Bronchial epithelial cell (primary cell): ENCODE results near the gene TSR3. TPM values are rescaled to one million over a fixed set of nuclear protein-coding genes. Genes with fewer than 3 reads are reported as not detected.

Experiments
- DNase-seq: peaks from one replicate; pipeline ENCODE4 v3.0.0-alpha.2; 2010; ENCODE audit warnings: low read depth
- FAIRE-seq: peaks from 2 replicates; lab custom pipeline; 2011; peaks lifted over from hg19 to GRCh38; lab: Jason Lieb, UNC
- H3K27me3 ChIP-seq: 2 replicates; pipeline ENCODE4 v1.5.1; 2011; ENCODE audit warnings: low read length; ENCODE audit not compliant: control insufficient read depth, insufficient read depth
- H3K36me3 ChIP-seq: 2 replicates; pipeline ENCODE4 v1.5.1; 2011; ENCODE audit warnings: low read length; ENCODE audit not compliant: control insufficient read depth, insufficient read depth
- H3K4me3 ChIP-seq: 2 replicates; pipeline ENCODE4 v1.5.1; 2011; ENCODE audit warnings: mild to moderate bottlenecking, low read depth, low read length, control low read depth
- total RNA-seq: library from RNA; depleted of rRNA; stranded (reverse); fragments of >200 nt; gene quantifications from 2 replicates; pipeline ENCODE4 v1.2.1, GENCODE V29; 2014
- TF ChIP-seq, protein P1 (sequence below): IDR thresholded peaks from 2 replicates; pipeline ENCODE4 v1.5.1; 2011; ENCODE audit warnings: mild to moderate bottlenecking, moderate library complexity, low read length, control low read depth, inconsistent platforms; ENCODE audit not compliant: insufficient read depth, severe bottlenecking

The TSR3 gene
- total RNA-seq, 1 donor from 2014 or later = 117 TPM

DNA sequence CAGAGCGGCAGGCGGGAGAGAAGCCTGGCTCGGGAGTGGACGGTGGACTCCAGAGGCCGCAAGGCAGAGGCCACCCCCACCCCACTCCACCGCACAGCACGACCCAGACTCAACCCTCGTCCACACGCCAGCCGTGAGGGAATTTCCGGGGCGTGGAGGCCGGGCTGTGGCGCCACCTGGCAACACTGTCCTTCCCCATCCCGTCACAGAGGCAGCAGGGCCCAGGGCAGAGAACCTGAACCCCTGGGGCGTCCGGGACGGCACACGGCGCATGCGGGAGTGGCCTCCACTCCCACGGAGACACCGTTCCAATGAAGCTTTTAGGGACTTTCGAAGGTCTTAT is 23.6 kb upstream of the TSR3 start:
- TF ChIP-seq, protein P1, sequence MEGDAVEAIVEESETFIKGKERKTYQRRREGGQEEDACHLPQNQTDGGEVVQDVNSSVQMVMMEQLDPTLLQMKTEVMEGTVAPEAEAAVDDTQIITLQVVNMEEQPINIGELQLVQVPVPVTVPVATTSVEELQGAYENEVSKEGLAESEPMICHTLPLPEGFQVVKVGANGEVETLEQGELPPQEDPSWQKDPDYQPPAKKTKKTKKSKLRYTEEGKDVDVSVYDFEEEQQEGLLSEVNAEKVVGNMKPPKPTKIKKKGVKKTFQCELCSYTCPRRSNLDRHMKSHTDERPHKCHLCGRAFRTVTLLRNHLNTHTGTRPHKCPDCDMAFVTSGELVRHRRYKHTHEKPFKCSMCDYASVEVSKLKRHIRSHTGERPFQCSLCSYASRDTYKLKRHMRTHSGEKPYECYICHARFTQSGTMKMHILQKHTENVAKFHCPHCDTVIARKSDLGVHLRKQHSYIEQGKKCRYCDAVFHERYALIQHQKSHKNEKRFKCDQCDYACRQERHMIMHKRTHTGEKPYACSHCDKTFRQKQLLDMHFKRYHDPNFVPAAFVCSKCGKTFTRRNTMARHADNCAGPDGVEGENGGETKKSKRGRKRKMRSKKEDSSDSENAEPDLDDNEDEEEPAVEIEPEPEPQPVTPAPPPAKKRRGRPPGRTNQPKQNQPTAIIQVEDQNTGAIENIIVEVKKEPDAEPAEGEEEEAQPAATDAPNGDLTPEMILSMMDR = no peak
- no peaks in the 10 kb centered on the region for H3K27me3 ChIP-seq
- peaks cover 2% of the 10 kb centered on the region for H3K36me3 ChIP-seq
- FAIRE-seq (no peak), DNase-seq (no peak)
- no peak overlapping the region for H3K4me3 ChIP-seq

DNA sequence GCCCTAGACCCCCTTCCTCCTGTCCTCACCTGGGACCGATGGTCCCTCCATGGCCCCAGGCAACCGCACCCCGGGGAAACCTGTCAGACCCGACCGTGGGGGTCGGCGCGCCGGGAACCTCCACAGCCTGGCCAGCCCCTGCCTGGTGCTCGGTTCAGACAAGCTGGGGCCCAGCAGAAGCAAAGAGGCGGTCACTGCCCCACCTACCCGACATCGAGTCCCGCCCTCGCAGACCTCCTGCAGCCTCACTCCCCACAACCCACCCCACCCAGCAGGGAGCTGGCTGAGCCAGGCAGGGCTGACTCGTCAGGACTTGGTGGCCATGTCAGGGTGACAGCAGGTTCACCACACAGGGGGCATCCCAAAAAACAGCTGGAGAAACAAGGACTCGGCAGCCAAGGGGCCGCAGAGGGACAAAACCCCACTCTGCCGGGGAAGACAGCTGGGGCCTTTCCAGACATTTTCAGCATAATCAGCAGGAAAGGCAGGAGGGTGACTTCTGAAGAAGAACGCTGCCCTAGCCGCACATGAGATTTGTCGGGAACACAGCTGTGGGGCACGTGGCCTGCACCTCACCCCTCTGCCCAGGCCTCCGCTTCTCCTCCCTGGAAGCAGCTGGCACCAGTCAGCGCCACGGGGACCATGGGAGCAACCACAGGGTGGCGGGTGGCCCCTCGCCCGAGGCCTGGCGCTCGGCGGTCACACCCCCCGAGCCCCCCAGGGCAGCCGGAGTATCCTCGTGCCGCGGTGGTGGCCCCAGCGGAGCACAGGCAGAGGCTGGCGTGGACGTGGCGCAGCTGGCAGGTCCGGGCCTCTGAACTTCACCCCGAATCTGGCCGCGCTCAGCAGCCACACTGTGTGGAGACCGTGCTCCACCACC is 23.0 kb upstream of the TSR3 start:
- TF ChIP-seq, protein P1 = no peak
- no peaks in the 10 kb centered on the region for H3K27me3 ChIP-seq
- H3K4me3 ChIP-seq = no peak overlapping the region
- H3K36me3 ChIP-seq = peaks cover 2% of the 10 kb centered on the region
- FAIRE-seq = no peak
- no peak for DNase-seq

DNA sequence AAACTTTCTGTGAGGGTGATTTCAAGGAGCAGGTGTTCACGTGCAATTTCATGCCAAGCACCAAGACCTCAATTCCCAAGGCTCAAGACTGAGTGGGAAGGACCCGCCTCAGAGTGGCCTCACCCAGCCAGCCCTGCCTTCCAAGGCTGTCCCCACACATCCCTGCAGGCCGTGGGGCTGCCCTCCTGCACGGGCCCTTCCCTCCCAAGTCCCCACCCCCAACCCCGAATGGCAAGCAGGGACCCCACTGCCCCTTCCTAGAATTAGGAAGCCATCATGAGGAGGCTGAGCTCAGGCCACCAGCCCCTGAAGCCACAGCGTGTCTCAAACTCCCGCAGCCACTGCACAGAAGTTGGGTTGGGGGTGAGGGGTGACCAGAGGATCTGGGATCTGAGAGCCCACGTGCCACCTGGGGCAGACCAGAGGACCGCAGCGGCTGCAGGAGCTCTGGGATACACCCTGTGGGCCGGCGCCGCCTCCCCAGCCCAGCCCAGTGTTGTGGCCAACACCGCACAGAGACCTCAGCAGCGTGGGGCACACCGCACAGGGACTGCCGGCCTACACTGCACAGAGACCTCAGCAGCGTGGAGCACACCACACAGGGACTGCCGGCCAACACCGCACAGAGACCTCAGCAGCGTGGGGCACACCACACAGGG is 20.7 kb upstream of the TSR3 start:
- TF ChIP-seq, protein P1 = no peak
- DNase-seq (no peak), FAIRE-seq (no peak)
- Histone ChIP-seq H3K36me3 (peaks cover 2% of the 10 kb centered on the region), H3K4me3 (no peak overlapping the region), H3K27me3 (no peaks in the 10 kb centered on the region)

DNA sequence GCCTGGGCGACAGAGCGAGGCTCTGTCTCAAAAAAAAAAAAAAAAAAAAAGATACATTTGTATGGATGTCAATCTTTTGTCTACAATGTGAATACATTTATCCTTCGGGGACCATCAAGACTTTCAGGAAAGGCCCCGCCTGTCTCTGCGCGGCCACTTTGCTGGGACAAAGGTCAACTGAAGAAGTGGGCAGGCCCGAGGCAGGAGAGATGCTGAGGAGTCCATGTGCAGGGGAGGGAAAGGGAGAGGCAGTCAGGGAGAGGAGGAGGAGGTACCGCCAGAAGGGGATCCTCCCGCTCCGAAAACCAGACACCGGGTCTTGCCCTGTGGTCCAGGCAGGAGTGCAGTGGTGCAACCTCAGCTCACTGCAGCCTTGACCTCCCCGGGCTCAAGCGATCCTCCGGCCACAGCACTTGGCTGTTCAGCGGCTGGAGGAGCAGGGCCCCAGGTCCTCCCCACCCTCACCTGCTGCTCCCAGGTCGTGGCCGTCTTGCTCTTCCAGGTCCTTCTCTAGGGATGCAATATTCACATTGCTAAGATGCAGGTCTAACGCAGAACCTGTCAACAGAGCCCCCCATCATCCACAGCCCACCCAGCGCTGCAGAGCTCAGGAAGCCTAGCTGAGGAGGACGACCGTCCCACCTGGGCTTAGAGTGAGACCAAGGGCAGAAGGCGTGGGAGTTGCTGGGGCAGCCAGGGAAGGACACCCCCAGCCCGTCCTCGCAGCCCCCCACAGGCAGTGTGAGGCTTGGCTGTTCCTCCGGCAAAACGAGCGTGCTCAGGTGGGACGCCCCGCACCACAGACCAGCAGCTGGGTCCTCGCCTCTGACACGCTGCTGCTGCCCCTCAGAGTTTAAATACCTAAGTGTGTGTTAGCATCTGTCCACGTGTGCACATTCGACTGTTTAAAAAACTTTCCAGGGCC is 19.6 kb upstream of the TSR3 start:
- FAIRE-seq = no peak
- DNase-seq = no peak
- TF ChIP-seq, protein P1 = no peak
- Histone ChIP-seq H3K4me3 (no peak overlapping the region), H3K27me3 (no peaks in the 10 kb centered on the region), H3K36me3 (peaks cover 3% of the 10 kb centered on the region)

DNA sequence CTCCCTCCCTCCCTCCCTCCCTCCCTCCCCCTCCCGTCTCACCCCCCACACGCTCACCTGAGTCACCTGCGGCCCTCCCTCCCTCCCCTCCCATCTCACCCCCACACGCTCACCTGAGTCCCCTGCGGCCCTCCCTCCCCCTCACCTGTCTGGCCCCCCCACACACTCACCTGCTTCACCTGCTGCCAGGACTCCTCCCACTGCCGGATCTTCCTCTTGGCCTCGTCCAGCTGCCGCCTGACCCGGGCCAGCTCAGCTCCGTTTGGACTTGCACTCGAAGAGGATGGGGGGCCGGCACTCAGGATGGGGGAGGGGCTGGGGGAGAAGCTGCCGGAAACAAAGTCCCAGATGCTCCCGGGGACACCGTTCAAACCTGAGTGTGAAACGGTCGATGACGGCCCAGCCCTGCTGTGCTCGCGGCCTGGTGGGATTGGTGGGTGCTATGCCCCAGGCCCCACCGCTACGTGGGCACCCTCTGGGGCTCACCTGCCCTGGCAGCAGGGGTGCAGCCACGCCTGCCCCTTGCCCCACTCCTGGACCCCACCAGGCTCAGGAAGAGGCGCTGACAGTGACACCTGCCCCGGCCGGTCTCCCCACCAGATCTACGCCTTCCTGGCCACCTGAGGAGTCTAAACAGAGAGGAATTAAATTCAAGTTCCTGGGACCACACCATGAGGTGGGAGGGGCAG is 16.0 kb upstream of the TSR3 start:
- Histone ChIP-seq H3K27me3 (no peaks in the 10 kb centered on the region), H3K4me3 (no peak overlapping the region), H3K36me3 (peaks cover 10% of the 10 kb centered on the region)
- FAIRE-seq (no peak), DNase-seq (no peak)
- TF ChIP-seq, protein P1 = no peak
